MM.1S (cell line): Measurements from ENCODE around the gene MAPKAPK3.
A peak's percentile ranks its signal among the peaks of the same experiment; 100 is the strongest.

ENCODE experiments used
- DNase-seq: peaks from one replicate; pipeline ENCODE4 v3.0.0-alpha.2; 2015
- H2AFZ ChIP-seq: fragments of 300-600 bp; sonication (generic); 2 replicates; pipeline ENCODE4 v1.6.0; 2016; ENCODE audit warnings: antibody characterized with exemption, low read length
- H3F3A ChIP-seq: fragments of 300-600 bp; sonication (generic); 2 replicates; pipeline ENCODE4 v1.6.1; 2016; ENCODE audit warnings: mild to moderate bottlenecking, antibody characterized with exemption, low read length, moderate library complexity, mixed read lengths; ENCODE audit not compliant: insufficient read depth
- H3K27ac ChIP-seq: fragments of 300-600 bp; sonication (generic); 2 replicates; pipeline ENCODE4 v1.5.1; 2016; ENCODE audit warnings: mild to moderate bottlenecking, low read length
- H3K27me3 ChIP-seq: fragments of 300-600 bp; sonication (generic); replicated peaks from 2 replicates; pipeline ENCODE4 v1.6.0; 2016; ENCODE audit warnings: low read length; ENCODE audit not compliant: insufficient read depth
- H3K36me3 ChIP-seq: fragments of 300-600 bp; sonication (generic); replicated peaks from 2 replicates; pipeline ENCODE4 v1.6.1; 2016; ENCODE audit warnings: mild to moderate bottlenecking, low read length, mixed read lengths; ENCODE audit not compliant: insufficient read depth
- H3K4me1 ChIP-seq: fragments of 300-600 bp; sonication (generic); 2 replicates; pipeline ENCODE4 v1.6.1; 2016; ENCODE audit warnings: low read length, mixed read lengths
- H3K4me2 ChIP-seq: fragments of 300-600 bp; sonication (generic); 2 replicates; pipeline ENCODE4 v1.6.0; 2016; ENCODE audit warnings: low read depth, low read length
- H3K4me3 ChIP-seq: fragments of 300-600 bp; sonication (generic); 2 replicates; pipeline ENCODE4 v1.5.1; 2016; ENCODE audit warnings: low read length, mixed read lengths
- H3K79me2 ChIP-seq: fragments of 300-600 bp; sonication (generic); 2 replicates; pipeline ENCODE4 v1.6.1; 2016; ENCODE audit warnings: mixed run types, low read length, mixed read lengths
- H3K9ac ChIP-seq: fragments of 300-600 bp; sonication (generic); 2 replicates; pipeline ENCODE4 v1.6.1; 2016; ENCODE audit warnings: low read length, mixed read lengths
- H3K9me2 ChIP-seq: fragments of 300-600 bp; sonication (generic); replicated peaks from 2 replicates; pipeline ENCODE4 v1.6.1; 2016; ENCODE audit warnings: mild to moderate bottlenecking, low read length, mixed read lengths; ENCODE audit not compliant: insufficient read depth
- H3K9me3 ChIP-seq: fragments of 300-600 bp; sonication (generic); replicated peaks from 2 replicates; pipeline ENCODE4 v1.6.1; 2016; ENCODE audit warnings: mild to moderate bottlenecking, low read length, mixed read lengths; ENCODE audit not compliant: insufficient read depth
- H4K20me1 ChIP-seq: fragments of 300-600 bp; sonication (generic); 2 replicates; pipeline ENCODE4 v1.6.1; 2016; ENCODE audit warnings: mild to moderate bottlenecking, low read length, moderate library complexity, mixed read lengths; ENCODE audit not compliant: insufficient read depth
- CTCF ChIP-seq: fragments of 300-600 bp; sonication (generic); IDR thresholded peaks from 2 replicates; pipeline ENCODE4 v1.5.1; 2016; ENCODE audit warnings: antibody characterized with exemption, low read length, mixed read lengths
- EZH2 ChIP-seq: fragments of 300-600 bp; sonication (generic); optimal IDR thresholded peaks from 2 replicates; pipeline ENCODE3; 2017; ENCODE audit warnings: low read depth, mild to moderate bottlenecking, antibody characterized with exemption, low read length, mixed read lengths
- EZH2phosphoT487 ChIP-seq: fragments of 300-600 bp; sonication (generic); IDR thresholded peaks from 2 replicates; pipeline ENCODE4 v1.6.1; 2018; ENCODE audit warnings: antibody characterized with exemption, low read length

MAPKAPK3 gene

GRCh38 chr3:50674349-50675178 is 57.6 kb downstream of the MAPKAPK3 start, which contains the start of gene DOCK3:
Gene DOCK3, plus strand, starts transcription at chr3:50674927. Its CDS starts 337 bp downstream, at chr3:50675264.
- H3K79me2 ChIP-seq = no peaks in the 10 kb centered on the region
- peak within 1 kb of the TSS; percentile 85 for H3K4me2 ChIP-seq
- H3K9me2 ChIP-seq = no peaks in the 10 kb centered on the region
- TF ChIP-seq EZH2 (no peak), CTCF (no peak), EZH2phosphoT487 (no peak)
- H3K9me3 ChIP-seq = no peaks in the 10 kb centered on the region
- peak within 1 kb of the TSS; percentile 77 for H2AFZ ChIP-seq
- no peaks in the 10 kb centered on the region for H3K36me3 ChIP-seq
- H4K20me1 ChIP-seq = no peaks in the 10 kb centered on the region
- H3F3A ChIP-seq = no peaks in the 10 kb centered on the region
- peak; percentile 79 for DNase-seq
- no peaks in the 10 kb centered on the region for H3K4me1 ChIP-seq
- H3K27me3 ChIP-seq = peaks cover 20% of the 10 kb centered on the region
- H3K27ac ChIP-seq = no peak within 1 kb of the TSS
- peak within 1 kb of the TSS; percentile 63; the same call in 1 of the 2 replicates for H3K4me3 ChIP-seq
- H3K9ac ChIP-seq = peak within 1 kb of the TSS; percentile 21; the same call in 1 of the 2 replicates

- Histone ChIP-seq H3K9me2 (no peaks in the 10 kb centered on the region), H4K20me1 (no peaks in the 10 kb centered on the region), H3F3A (no peaks in the 10 kb centered on the region), H3K4me3 (peak overlapping the region; percentile 49; the same call in 1 of the 2 replicates), H3K79me2 (no peaks in the 10 kb centered on the region), H3K36me3 (no peaks in the 10 kb centered on the region), H3K4me2 (peak overlapping the region; percentile 85), H3K9me3 (no peaks in the 10 kb centered on the region), H3K9ac (peak overlapping the region; percentile 21; the same call in 1 of the 2 replicates), H3K27me3 (peaks cover 20% of the 10 kb centered on the region), H3K27ac (no peak overlapping the region), H2AFZ (0 out of 2 replicates have a peak overlapping the region, but pooled peaks have one; percentile 24), H3K4me1 (no peaks in the 10 kb centered on the region)
- TF ChIP-seq CTCF = peak; percentile 35
- TF ChIP-seq EZH2phosphoT487 = no peak
- DNase-seq = peak; percentile 36
Observed at GRCh38 chr3:50675179-50676030, 58.5 kb downstream of the MAPKAPK3 start.

GRCh38 chr3:50676031-50676705 is 59.2 kb downstream of the MAPKAPK3 start:
- Histone ChIP-seq H3K9ac (no peak overlapping the region), H3K36me3 (no peaks in the 10 kb centered on the region), H3K27ac (no peak overlapping the region), H3K4me2 (no peak overlapping the region), H4K20me1 (no peaks in the 10 kb centered on the region), H3K79me2 (no peaks in the 10 kb centered on the region), H3K4me3 (no peak overlapping the region), H3F3A (no peaks in the 10 kb centered on the region), H3K4me1 (no peaks in the 10 kb centered on the region), H2AFZ (no peak overlapping the region), H3K9me2 (no peaks in the 10 kb centered on the region), H3K27me3 (peaks cover 20% of the 10 kb centered on the region), H3K9me3 (no peaks in the 10 kb centered on the region)
- no peak for TF ChIP-seq EZH2phosphoT487
- no peak for TF ChIP-seq CTCF
- no peak for TF ChIP-seq EZH2
- DNase-seq = no peak
